PFSK-1 (cell line): ENCODE results near the gene CD300LD.

Source experiments
- FOXP2 ChIP-seq: optimal IDR thresholded peaks from 2 replicates; pipeline ENCODE3; 2011; ENCODE audit warnings: borderline replicate concordance, control low read depth, inconsistent platforms; ENCODE audit not compliant: insufficient read depth; ENCODE audit errors: extremely low read length, extremely low read depth
- POLR2AphosphoS5 ChIP-seq: IDR thresholded peaks from 2 replicates; pipeline ENCODE4 v1.6.1; 2012; ENCODE audit warnings: low read depth, mild to moderate bottlenecking, control low read depth, low read length, moderate library complexity
- SIN3A ChIP-seq: IDR thresholded peaks from 2 replicates; pipeline ENCODE4 v1.6.1; 2012; ENCODE audit warnings: mild to moderate bottlenecking, low read length, moderate library complexity, borderline replicate concordance; ENCODE audit not compliant: insufficient read depth
- TAF1 ChIP-seq: IDR thresholded peaks from 2 replicates; pipeline ENCODE4 v1.6.1; 2012; ENCODE audit warnings: low read length, control low read depth, borderline replicate concordance; ENCODE audit not compliant: insufficient read depth
- TF ChIP-seq, protein P1 (sequence below), 2 experiments: IDR thresholded peaks; 2 replicates each; pipeline versions ENCODE4 v1.6.1 to v1.8.0; 2011 to 2012; ENCODE audit warnings: low read depth in 2 of 2, low read length in 2 of 2, control low read depth in 1 of 2, inconsistent platforms in 1 of 2, mild to moderate bottlenecking in 1 of 2, moderate library complexity in 1 of 2; ENCODE audit not compliant: insufficient read depth in 1 of 2

CD300LD gene

DNA sequence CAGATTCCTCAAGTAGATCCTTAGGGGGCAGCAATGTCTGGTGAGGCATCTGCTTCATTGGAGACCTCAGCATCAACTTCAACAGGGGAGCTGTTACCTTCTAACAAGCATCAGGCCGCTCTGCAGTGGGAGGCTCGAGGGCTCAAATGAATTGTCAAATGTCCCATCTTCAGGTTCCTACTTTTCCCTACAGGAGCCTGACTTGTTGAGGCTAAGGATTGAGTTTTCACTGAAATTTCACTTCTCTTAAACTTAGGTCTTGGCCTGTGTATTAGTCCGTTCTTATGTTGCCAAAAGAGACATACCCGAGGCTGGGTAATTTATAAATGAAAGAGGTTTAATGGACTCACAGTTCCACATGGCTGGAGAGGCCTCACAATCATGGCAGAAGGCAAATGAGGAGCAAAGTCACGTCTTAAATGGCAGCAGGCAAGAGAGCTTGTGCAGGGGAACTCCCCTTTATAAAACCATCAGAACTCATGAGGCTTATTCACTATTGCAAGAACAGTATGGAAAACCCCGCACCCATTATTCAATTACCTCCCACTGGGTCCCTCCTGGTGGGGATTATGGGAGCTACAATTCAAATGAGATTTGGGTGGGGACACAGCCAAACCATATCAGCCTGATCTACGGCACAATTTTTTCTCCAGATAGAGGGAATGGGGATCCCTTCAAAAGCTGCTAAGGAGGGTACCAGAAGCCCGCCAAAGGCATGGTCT is 5.1 kb upstream of the CD300LD start:
- TF ChIP-seq SIN3A (no peak), TAF1 (no peak), FOXP2 (no peak), POLR2AphosphoS5 (no peak)
- TF ChIP-seq, protein P1, sequence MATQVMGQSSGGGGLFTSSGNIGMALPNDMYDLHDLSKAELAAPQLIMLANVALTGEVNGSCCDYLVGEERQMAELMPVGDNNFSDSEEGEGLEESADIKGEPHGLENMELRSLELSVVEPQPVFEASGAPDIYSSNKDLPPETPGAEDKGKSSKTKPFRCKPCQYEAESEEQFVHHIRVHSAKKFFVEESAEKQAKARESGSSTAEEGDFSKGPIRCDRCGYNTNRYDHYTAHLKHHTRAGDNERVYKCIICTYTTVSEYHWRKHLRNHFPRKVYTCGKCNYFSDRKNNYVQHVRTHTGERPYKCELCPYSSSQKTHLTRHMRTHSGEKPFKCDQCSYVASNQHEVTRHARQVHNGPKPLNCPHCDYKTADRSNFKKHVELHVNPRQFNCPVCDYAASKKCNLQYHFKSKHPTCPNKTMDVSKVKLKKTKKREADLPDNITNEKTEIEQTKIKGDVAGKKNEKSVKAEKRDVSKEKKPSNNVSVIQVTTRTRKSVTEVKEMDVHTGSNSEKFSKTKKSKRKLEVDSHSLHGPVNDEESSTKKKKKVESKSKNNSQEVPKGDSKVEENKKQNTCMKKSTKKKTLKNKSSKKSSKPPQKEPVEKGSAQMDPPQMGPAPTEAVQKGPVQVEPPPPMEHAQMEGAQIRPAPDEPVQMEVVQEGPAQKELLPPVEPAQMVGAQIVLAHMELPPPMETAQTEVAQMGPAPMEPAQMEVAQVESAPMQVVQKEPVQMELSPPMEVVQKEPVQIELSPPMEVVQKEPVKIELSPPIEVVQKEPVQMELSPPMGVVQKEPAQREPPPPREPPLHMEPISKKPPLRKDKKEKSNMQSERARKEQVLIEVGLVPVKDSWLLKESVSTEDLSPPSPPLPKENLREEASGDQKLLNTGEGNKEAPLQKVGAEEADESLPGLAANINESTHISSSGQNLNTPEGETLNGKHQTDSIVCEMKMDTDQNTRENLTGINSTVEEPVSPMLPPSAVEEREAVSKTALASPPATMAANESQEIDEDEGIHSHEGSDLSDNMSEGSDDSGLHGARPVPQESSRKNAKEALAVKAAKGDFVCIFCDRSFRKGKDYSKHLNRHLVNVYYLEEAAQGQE (IDR thresholded peaks at IDR 0.05; ENCODE audit: insufficient read depth in 1 of 2, low read depth in 2 of 2, low read length in 2 of 2) = no peak

DNA sequence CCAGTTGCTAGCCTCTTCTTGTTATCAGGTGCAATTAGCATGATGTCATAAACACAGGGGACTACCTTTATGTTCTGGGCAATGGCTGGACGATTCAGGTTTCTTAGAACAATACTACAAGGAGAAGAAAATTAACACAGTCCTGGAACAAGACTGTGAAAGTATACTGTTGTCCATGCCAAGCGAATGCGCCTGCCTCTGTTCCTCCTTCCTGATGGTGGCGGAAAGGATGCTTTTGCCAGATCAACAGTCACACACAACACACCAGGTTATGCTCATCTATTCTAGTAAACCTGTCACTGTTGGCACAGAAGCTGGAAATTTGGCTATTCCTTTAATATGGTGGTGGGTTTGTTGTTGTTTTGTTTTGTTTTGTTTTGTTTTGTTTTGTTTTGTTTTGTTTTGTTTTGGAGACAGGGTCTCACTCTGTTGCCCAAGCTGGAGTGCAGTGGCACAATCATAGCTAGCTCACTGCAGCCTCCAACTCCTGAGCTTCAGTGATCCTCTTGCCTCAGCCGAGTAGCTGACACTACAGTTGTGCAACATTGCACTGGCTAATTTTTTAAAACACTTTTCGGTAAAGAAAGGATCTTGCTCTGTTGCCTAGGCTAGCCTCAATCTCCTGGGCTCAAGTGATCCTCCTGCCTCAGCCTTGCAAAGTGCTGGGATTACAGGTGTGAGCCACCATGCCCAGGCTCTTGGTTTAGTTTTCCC is 3.1 kb upstream of the CD300LD start:
- TF ChIP-seq, protein P1 (IDR thresholded peaks at IDR 0.05; ENCODE audit: insufficient read depth in 1 of 2, low read depth in 2 of 2, low read length in 2 of 2) = no peak
- no peak for TF ChIP-seq TAF1
- no peak for TF ChIP-seq POLR2AphosphoS5
- TF ChIP-seq FOXP2 = no peak
- no peak for TF ChIP-seq SIN3A

DNA sequence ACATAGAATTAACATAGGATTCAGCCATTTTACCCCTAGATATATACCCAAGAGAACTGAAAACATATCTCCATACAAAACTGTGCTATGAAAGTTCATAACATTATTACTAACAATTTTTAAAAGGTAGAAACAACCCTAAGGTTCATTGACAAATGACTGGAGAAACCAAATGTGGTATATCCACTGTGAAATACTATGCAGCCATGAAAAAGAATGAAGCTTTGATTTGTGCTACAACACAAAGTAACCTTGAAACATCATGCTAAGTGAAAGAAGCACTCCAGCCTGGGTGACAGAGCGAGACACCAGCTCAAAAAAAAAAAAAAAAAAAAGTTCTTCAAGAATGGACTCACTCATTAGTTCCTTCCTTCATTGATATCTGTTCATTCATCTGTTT is 580 bp downstream of the CD300LD start:
- TF ChIP-seq SIN3A = no peak
- TF ChIP-seq FOXP2 = no peak
- no peak for TF ChIP-seq POLR2AphosphoS5
- no peak for TF ChIP-seq TAF1
- TF ChIP-seq, protein P1 (IDR thresholded peaks at IDR 0.05; ENCODE audit: insufficient read depth in 1 of 2, low read depth in 2 of 2, low read length in 2 of 2) = no peak

DNA sequence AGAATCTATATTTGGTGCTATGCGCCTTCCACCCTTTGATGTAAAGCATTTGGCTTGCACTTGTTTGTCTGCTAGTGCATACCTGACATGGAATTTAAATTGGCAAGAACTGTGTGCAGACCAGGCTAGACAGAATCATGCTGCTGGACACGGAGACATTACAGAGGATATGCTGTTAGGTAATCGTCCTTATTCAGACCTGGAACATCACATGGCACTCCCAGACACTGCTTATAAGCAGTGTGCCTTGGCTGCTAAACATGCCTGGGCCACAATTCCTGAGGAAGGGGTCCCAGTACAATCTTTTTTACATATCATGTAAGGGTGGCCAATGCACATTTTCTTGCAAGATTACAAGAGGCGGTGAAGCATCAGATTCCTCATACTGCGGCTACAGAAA is 6.4 kb downstream of the CD300LD start:
- TF ChIP-seq POLR2AphosphoS5 = no peak
- no peak for TF ChIP-seq FOXP2
- TF ChIP-seq TAF1 = no peak
- no peak for TF ChIP-seq SIN3A
- TF ChIP-seq, protein P1 (IDR thresholded peaks at IDR 0.05; ENCODE audit: insufficient read depth in 1 of 2, low read depth in 2 of 2, low read length in 2 of 2) = no peak
